PC-3 (cell line): ENCODE results near the gene GRIN1.

Source experiments
- CTCF ChIP-seq: fragments of 300-600 bp; sonication (generic); conservative IDR thresholded peaks from 2 replicates; pipeline ENCODE4 v1.5.1; 2017; ENCODE audit warnings: antibody characterized with exemption, low read depth, mild to moderate bottlenecking, low read length
- EZH2 ChIP-seq: fragments of 300-600 bp; sonication (generic); IDR thresholded peaks from one replicate; pipeline ENCODE4 v1.6.1; 2017; ENCODE audit warnings: antibody characterized with exemption, mild to moderate bottlenecking, low read length; ENCODE audit not compliant: unreplicated experiment
- EZH2phosphoT487 ChIP-seq: fragments of 300-600 bp; sonication (generic); IDR thresholded peaks from 2 replicates; pipeline ENCODE4 v1.6.1; 2018; ENCODE audit warnings: mild to moderate bottlenecking, antibody characterized with exemption, low read length, borderline replicate concordance

- no peak for TF ChIP-seq CTCF
- TF ChIP-seq EZH2phosphoT487, result no peak
- TF ChIP-seq EZH2, result no peak
Measured at GRCh38 chr9:137096785-137097546, 42.0 kb upstream of the GRIN1 start.
